Peyer's patch (tissue), 4 donors: ENCODE measurements around the gene ZNF573. TPM values are rescaled to one million over a fixed set of nuclear protein-coding genes. Genes with fewer than 3 reads are reported as not detected.
A peak's percentile ranks its signal among the peaks of the same experiment; 100 is the strongest.
"Not testable (repeated sequence)": the region's sequence is repeated elsewhere in the genome, so short reads cannot be mapped to it uniquely, and the experiment has no call there.

Experiments
- DNase-seq, 3 donors: peaks; one replicate each; pipeline ENCODE4 v3.0.0-alpha.2; 2017 to 2019
- H3K27ac ChIP-seq, 4 donors: fragments of 200-600 bp; sonication (generic); one replicate each; pipeline ENCODE4 v1.5.1; 2016 to 2019
- H3K27me3 ChIP-seq, 2 donors: fragments of 200-600 bp; sonication (generic); one replicate each; pipeline ENCODE4 v1.5.1; 2019
- H3K36me3 ChIP-seq, 3 donors: fragments of 200-600 bp; sonication (generic); one replicate each; pipeline ENCODE4 v1.5.1; 2016 to 2019
- H3K4me1 ChIP-seq, 4 donors: fragments of 200-600 bp; sonication (generic); one replicate each; pipeline ENCODE4 v1.5.1; 2016 to 2019
- H3K4me3 ChIP-seq, 4 donors: fragments of 200-600 bp; sonication (generic); 1 replicate in 3 of 4; 2 replicates in 1 of 4; pipeline ENCODE4 v1.5.1; 2016 to 2019; ENCODE audit warnings: mild to moderate bottlenecking in 1 of 4
- H3K9me3 ChIP-seq, 4 donors: fragments of 200-600 bp; sonication (generic); one replicate each; pipeline ENCODE4 v1.5.1; 2016 to 2019; ENCODE audit warnings: mild to moderate bottlenecking in 1 of 4
- CTCF ChIP-seq, 6 experiments: fragments of 450-650 bp in 4 of 6; fragments of 200-600 bp in 2 of 6; sonication (generic) in 1 of 6; IDR thresholded peaks; one replicate each; pipeline ENCODE4 v1.5.1; 2017 to 2019; ENCODE audit warnings: antibody characterized with exemption in 6 of 6, mild to moderate bottlenecking in 3 of 6, moderate library complexity in 1 of 6
- POLR2A ChIP-seq, 2 donors: fragments of 450-650 bp; IDR thresholded peaks; one replicate each; pipeline ENCODE4 v1.5.1; 2017; ENCODE audit warnings: antibody characterized with exemption in 2 of 2, mild to moderate bottlenecking in 2 of 2, moderate library complexity in 2 of 2
- total RNA-seq, 4 donors: library from RNA; depleted of rRNA; stranded (reverse); fragments of >200 nt; gene quantifications; one replicate each; pipeline ENCODE4 v1.1.0, GENCODE V29; 2016

The ZNF573 gene
- 10 to 100 TPM in 1 of 4 donors, 1 to 10 TPM in 3; 4.6 to 29.7 (median 8.0) TPM for total RNA-seq

- H3K9me3 ChIP-seq: no peaks in the 10 kb centered on the region
- peak within 1 kb of the TSS; percentile 81 to 85 (median 84) for H3K27ac ChIP-seq
- H3K27me3 ChIP-seq: no peaks in the 10 kb centered on the region
- peak in 3 of 6 experiments; percentile 12 to 31 (median 31) for TF ChIP-seq CTCF (IDR thresholded peaks at IDR 0.05)
- TF ChIP-seq POLR2A (IDR thresholded peaks at IDR 0.05): no peak
- no peaks in the 10 kb centered on the region for H3K36me3 ChIP-seq
- peaks cover 0 to 13% (median 0%) of the 10 kb centered on the region in 4 donors for H3K4me1 ChIP-seq
- peak within 1 kb of the TSS; percentile 63 to 79 (median 72) for H3K4me3 ChIP-seq
- DNase-seq: peak; percentile 84 to 94 (median 88)
These were observed at the start of gene ZNF573 for GRCh38 chr19:37779127-37780005. TSS of gene ZNF573 (minus strand) at chr19:37779586. CDS start at chr19:37773729, 5,857 bp downstream.

- H3K9me3 ChIP-seq: peaks cover 0 to 14% (median 4%) of the 10 kb centered on the region in 4 donors
These were observed 38.0 kb upstream of the ZNF573 start for GRCh38 chr19:37817180-37817981.

GRCh38 chr19:37815611-37816010 lies 36.2 kb upstream of the ZNF573 start:
- not testable (repeated sequence) for H3K36me3 ChIP-seq, H3K27ac ChIP-seq, DNase-seq, H3K27me3 ChIP-seq, H3K4me1 ChIP-seq, H3K4me3 ChIP-seq, H3K9me3 ChIP-seq

More at GRCh38 chr19:37817180-37817981, 38.0 kb upstream of the ZNF573 start:
- Histone ChIP-seq H3K4me1 (no peaks in the 10 kb centered on the region), H3K27me3 (no peaks in the 10 kb centered on the region), H3K27ac (no peak overlapping the region), H3K36me3 (peaks cover 0 to 2% (median 0%) of the 10 kb centered on the region in 3 donors), H3K4me3 (peak overlapping the region; percentile 36 to 58 (median 42))
- no peak for TF ChIP-seq CTCF (IDR thresholded peaks at IDR 0.05)
- DNase-seq: peak; percentile 29 to 65 (median 59)

GRCh38 chr19:37813340-37813739 lies 34.0 kb upstream of the ZNF573 start:
- Histone ChIP-seq H3K27me3 (no peaks in the 10 kb centered on the region), H3K27ac (no peak overlapping the region), H3K36me3 (no peaks in the 10 kb centered on the region), H3K4me3 (no peak overlapping the region), H3K9me3 (peaks cover 0 to 8% (median 0%) of the 10 kb centered on the region in 4 donors), H3K4me1 (no peaks in the 10 kb centered on the region)
- DNase-seq: no peak
- TF ChIP-seq POLR2A (IDR thresholded peaks at IDR 0.05) (no peak), CTCF (IDR thresholded peaks at IDR 0.05) (no peak)

- Histone ChIP-seq H3K9me3 (peaks cover 0 to 32% (median 9%) of the 10 kb centered on the region in 4 donors), H3K27me3 (no peaks in the 10 kb centered on the region), H3K4me3 (no peak overlapping the region), H3K36me3 (no peaks in the 10 kb centered on the region), H3K4me1 (no peaks in the 10 kb centered on the region), H3K27ac (no peak overlapping the region)
- TF ChIP-seq POLR2A (IDR thresholded peaks at IDR 0.05): no peak
- no peak for TF ChIP-seq CTCF (IDR thresholded peaks at IDR 0.05)
- DNase-seq: no peak
These were observed 30.0 kb upstream of the ZNF573 start for GRCh38 chr19:37809366-37809765.
